IMR-90 (cell line): ENCODE results near the gene FUT8.

Experiments
- FOS ChIP-seq: fragments of 150-350 bp; IDR thresholded peaks from 2 replicates; pipeline ENCODE4 v1.6.1; 2016; ENCODE audit warnings: low read depth, low read length
- MXI1 ChIP-seq: IDR thresholded peaks from 2 replicates; pipeline ENCODE4 v1.6.1; 2012; ENCODE audit warnings: low read depth, mild to moderate bottlenecking, low read length, moderate library complexity, borderline replicate concordance
- POLR2A ChIP-seq: IDR thresholded peaks from 2 replicates; pipeline ENCODE4 v1.6.1; 2012; ENCODE audit warnings: mild to moderate bottlenecking, low read depth, low read length
- RFX5 ChIP-seq: IDR thresholded peaks from 2 replicates; pipeline ENCODE4 v1.8.0; 2012; ENCODE audit warnings: low read depth, mild to moderate bottlenecking, low read length, moderate library complexity
- TF ChIP-seq, protein P1 (sequence below): conservative IDR thresholded peaks from 2 replicates; pipeline ENCODE4 v1.5.1; 2012; ENCODE audit warnings: mild to moderate bottlenecking, low read depth, low read length, improper control_type of control experiment

DNA sequence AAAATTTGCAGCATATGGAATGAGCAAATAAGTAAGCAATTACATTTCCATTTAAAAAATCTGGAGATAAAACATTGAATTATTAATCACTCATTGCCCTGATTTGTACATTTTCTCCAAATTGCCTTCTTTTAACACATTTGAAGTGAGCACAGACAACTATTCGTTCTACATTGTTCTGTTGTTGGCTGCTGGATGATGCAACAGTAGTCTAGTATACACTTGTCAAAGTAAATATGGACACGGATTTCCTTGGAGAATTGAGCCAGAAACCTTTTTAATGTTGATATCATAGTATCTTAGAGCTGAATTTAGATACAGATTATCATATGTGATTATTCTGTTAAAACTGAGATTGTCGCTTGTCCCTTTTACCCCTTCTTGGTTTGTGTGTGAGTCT is 188.2 kb downstream of the FUT8 start:
- TF ChIP-seq MXI1 (no peak), RFX5 (no peak), POLR2A (no peak), FOS (no peak)
- TF ChIP-seq, protein P1, sequence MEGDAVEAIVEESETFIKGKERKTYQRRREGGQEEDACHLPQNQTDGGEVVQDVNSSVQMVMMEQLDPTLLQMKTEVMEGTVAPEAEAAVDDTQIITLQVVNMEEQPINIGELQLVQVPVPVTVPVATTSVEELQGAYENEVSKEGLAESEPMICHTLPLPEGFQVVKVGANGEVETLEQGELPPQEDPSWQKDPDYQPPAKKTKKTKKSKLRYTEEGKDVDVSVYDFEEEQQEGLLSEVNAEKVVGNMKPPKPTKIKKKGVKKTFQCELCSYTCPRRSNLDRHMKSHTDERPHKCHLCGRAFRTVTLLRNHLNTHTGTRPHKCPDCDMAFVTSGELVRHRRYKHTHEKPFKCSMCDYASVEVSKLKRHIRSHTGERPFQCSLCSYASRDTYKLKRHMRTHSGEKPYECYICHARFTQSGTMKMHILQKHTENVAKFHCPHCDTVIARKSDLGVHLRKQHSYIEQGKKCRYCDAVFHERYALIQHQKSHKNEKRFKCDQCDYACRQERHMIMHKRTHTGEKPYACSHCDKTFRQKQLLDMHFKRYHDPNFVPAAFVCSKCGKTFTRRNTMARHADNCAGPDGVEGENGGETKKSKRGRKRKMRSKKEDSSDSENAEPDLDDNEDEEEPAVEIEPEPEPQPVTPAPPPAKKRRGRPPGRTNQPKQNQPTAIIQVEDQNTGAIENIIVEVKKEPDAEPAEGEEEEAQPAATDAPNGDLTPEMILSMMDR = no peak
